Cardiac fibroblast (primary cell): ENCODE results near the gene ABLIM3.

Experiments used
- DNase-seq, 2 donors: peaks; one replicate each; pipeline versions ENCODE4 v3.0.0 to v3.0.0-alpha.2; 2010; ENCODE audit warnings: low read depth in 2 of 2
- H3K4me3 ChIP-seq, 2 donors: replicated peaks in 1 of 2; 1 replicate in 1 of 2; 2 replicates in 1 of 2; pipeline ENCODE4 v1.5.1; 2011; ENCODE audit warnings: low read depth in 2 of 2, low read length in 2 of 2, mild to moderate bottlenecking in 2 of 2, moderate library complexity in 1 of 2
- TF ChIP-seq, protein P1 (sequence below): IDR thresholded peaks from one replicate; pipeline ENCODE4 v1.5.1; 2011; ENCODE audit warnings: low read depth, mild to moderate bottlenecking, low read length, inconsistent platforms

Gene ABLIM3

DNA sequence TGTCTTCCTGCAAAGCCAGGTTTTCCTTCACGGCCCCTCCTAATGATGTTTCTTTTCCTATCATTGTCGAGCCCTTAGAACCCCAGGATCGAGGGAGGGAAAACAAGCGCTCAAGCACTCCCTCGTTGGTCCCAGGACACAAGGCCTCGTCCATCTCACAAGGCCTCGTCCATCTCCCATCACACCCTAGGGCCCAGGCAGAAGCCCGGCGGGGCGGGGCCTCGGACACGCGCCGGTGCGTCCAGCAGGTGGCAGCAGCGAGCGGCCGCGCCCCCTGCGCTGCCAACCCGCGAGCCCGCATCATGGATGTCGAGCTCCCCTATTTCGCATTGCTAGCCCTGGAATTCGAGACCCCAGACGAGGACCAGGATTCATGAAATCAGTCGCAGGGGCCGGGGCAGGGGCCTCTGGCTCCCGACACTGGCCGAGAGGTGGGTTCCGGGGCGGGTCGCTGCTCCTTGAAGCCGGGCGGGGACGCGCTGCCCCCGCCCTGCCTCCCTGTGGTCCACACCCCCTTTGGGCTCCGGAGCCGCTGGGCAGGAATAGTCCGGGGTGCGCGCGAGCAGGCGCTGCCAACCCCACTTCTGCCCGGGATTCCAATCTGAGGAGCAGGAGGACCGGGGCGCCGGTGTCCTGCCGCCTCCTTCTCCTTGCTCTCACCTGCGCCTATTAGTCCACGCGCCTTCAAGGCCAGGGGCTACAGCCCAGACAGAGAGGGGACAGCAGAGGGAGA lies at the start of gene ABLIM3:
Gene ABLIM3 (plus strand): TSS at position 270 of the 733 bp plus-strand sequence. CDS start 603 bp downstream, outside the sequence.
- DNase-seq, result peak; percentile 74 to 75
- H3K4me3 ChIP-seq, result peak within 1 kb of the TSS; percentile 63 to 89
- TF ChIP-seq, protein P1, sequence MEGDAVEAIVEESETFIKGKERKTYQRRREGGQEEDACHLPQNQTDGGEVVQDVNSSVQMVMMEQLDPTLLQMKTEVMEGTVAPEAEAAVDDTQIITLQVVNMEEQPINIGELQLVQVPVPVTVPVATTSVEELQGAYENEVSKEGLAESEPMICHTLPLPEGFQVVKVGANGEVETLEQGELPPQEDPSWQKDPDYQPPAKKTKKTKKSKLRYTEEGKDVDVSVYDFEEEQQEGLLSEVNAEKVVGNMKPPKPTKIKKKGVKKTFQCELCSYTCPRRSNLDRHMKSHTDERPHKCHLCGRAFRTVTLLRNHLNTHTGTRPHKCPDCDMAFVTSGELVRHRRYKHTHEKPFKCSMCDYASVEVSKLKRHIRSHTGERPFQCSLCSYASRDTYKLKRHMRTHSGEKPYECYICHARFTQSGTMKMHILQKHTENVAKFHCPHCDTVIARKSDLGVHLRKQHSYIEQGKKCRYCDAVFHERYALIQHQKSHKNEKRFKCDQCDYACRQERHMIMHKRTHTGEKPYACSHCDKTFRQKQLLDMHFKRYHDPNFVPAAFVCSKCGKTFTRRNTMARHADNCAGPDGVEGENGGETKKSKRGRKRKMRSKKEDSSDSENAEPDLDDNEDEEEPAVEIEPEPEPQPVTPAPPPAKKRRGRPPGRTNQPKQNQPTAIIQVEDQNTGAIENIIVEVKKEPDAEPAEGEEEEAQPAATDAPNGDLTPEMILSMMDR, result peak; percentile 54

DNA sequence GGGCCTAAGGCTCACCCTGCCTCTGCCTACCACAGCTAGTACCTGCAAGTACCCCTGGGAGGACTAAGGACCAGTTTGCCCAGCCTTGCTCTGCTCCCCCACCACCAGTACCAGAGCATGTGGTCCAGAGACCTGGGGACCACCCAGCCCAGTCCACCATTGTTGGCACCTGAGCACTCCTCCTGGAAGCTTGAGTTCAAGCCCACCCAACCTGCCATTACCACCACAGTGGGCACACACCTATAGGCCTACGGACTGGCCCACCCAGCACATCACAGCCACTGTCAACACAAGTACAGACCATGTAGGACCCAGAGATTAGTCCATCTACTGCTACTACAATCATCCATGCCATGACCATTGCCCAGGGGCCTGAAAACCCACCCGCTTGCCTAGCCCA lies 47.7 kb upstream of the ABLIM3 start:
- no peak for DNase-seq
- H3K4me3 ChIP-seq, result no peak overlapping the region
- TF ChIP-seq, protein P1, result no peak

DNA sequence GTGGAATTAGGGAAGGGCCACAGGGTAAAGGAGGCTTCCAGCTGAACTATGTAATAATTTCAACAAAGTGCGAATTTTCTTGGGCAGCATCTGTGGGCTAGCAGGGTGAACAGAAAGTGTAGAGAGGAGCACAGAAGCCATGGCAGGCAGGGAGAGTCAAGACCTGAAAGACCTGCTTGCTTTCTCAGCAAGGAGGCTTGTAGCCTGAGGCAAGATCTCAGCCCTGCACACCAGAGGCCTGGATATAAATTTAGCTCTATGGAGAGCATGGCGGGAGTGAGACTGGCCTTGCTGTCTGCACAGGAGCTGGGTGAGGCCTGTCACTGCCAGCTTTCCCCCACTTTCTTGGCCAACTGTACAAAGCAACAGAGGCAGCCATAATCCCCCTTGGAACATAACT lies 46.3 kb upstream of the ABLIM3 start:
- H3K4me3 ChIP-seq, result no peak overlapping the region
- no peak for DNase-seq
- TF ChIP-seq, protein P1, result no peak

DNA sequence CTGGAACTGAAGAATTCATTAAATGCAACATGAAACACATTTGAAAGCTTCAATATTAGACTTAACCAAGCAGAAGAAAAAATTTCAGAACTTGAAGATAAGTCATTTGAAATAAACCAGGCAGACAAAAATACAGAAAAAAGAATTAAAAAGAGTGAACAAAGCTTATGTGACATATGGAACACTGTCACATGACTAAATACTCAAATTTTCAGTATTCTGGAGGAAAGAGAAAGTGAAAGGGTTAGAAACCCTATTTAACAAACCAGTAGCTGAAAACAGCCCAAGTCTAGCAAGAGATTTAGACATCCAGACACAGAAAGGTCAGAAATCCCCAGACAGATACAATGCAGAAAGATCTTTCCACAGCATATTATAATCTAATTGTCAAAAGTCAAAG lies 41.4 kb upstream of the ABLIM3 start:
- DNase-seq, result no peak
- TF ChIP-seq, protein P1, result no peak
- no peak overlapping the region for H3K4me3 ChIP-seq

DNA sequence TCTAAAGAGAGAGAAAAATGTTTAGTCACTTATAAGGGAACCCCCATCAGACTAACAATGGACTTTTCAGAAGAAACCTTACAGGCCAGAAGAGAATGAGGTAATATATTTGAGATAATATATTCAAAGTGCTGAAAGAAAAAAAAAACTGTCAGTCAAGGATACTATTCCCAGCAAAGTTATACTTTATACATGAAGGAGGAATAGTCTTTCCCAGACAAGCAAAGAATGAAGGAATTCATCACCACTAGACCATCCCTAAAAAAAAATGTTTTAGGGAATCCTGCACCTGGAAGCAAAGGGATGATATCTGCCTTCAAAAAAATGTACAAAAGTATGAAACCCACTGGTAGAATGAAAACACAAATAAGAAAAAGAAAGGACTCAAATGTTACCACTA lies 41.0 kb upstream of the ABLIM3 start:
- H3K4me3 ChIP-seq, result no peak overlapping the region
- TF ChIP-seq, protein P1, result no peak
- DNase-seq, result no peak

DNA sequence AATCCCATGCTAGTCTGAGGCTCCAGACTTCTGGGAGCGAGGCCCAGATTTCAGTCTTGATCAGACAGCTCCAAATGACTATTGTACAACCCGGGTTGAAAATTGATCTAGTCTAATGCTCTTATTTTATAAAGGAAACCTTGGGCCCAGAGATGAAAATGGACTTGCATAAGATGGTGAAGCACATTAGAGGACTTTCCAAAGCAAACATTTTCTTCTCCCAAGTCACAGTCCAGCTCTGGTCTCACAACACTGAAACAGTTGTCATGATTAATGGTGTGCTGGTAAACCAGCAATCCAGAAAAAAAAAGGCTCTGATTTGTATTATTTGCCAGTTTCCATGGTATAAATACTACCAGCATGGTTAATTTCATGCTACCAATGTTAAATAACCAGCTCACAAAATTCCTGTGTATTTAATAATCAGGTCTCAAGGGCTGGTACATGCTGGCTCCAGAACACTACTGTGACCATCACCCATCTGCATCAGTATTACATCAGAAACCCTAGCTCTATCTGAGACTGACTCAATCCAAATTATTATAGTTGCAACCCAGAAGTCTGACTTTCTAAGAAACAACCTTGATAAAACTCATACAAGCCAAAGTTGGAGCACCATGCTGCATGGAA lies 32.5 kb upstream of the ABLIM3 start:
- peak in 1 of 2 donors; percentile 24 for DNase-seq
- TF ChIP-seq, protein P1, result no peak
- H3K4me3 ChIP-seq, result no peak overlapping the region
